Skeletal muscle cell (primary cell): ENCODE measurements around the gene SLCO4A1.
"Not testable (repeated sequence)": the region's sequence is repeated elsewhere in the genome, so short reads cannot be mapped to it uniquely, and the experiment has no call there.

Source experiments
- DNase-seq: peaks from one replicate; pipeline ENCODE4 v3.0.0-alpha.2; 2010; ENCODE audit warnings: low read depth
- H3K4me3 ChIP-seq: 2 replicates; pipeline ENCODE4 v1.5.1; 2011; ENCODE audit warnings: low read depth, mild to moderate bottlenecking, control low read depth, low read length, moderate library complexity

SLCO4A1 gene

DNA sequence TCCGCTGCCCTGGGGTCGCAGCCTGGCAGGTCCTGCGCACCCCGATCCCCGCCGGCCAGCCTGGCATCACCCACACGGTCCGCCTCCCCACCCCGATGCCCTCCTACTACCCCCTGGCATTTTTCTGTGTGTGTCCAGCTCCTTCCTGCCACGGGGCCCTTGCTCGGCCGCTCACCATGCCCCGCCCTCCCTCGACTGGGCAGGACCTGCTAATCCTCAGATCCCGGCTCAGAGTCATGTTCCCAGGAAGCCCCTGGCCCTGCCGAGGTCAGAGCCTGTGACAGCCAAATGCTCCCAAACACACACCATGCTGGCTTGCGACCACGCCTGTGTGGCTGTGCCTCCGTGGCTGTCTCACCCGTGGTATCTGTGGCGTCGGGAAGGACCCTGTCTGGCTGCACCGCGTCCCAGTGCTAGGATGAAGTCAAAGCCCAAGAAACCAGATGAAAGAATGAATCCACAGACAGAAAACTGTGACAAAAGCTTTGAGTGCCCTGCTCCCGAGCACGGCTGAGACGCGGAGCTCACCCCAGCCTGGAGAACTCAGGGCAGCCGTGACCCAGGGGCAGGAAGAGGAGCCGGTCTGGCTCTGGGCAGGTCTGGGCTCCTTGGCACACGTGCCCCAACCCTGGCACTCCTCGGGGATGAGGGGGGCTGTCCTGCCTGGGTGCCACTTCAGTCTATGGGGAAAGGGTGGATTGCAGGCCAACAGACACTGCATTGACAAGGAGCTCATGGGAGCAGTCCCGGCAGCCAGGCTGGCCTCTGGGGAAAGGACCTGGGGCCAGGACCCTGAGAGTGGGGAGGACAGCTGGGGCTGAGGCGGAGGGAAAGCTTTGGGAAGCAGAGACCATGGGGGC lies 20.8 kb upstream of the SLCO4A1 start:
- no peak for DNase-seq
- H3K4me3 ChIP-seq, result no peak overlapping the region

DNA sequence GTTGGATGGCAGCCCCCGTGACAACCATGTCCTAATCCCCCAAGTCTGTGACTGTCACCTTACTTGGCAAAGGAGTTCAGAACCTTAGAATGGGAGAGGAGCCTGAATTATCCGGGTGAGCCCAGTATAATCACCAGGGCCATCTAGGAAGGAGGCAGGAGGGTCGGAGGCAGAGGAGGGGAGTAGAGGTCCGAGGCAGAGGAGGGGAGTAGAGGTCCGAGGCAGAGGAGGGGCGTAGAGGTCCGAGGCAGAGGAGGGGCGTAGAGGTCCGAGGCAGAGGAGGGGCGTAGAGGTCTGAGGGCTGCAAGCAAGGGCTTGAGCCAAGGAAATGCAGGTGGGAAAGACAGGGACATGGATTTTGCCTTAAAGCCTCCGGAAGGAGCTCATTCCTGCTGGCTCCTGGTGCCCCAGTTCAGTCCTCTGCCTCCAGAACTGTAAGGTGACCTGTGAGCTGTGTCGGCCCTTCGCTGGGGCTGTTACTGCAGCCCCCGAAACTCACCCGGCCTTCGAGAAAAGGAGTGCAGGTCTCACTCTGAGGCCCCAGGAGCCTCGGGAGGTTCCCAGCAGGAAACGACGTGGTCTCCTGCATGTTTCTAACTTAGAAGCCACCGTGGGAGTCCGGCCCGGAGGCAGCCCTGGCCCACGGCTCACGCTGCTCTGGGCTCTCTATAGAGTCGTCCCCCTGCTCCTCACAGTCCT lies 20.0 kb upstream of the SLCO4A1 start:
- no peak overlapping the region for H3K4me3 ChIP-seq
- DNase-seq, result no peak

- H3K4me3 ChIP-seq, result no peak overlapping the region
- no peak for DNase-seq
Measured at GRCh38 chr20:62622877-62623487, 19.3 kb upstream of the SLCO4A1 start.

DNA sequence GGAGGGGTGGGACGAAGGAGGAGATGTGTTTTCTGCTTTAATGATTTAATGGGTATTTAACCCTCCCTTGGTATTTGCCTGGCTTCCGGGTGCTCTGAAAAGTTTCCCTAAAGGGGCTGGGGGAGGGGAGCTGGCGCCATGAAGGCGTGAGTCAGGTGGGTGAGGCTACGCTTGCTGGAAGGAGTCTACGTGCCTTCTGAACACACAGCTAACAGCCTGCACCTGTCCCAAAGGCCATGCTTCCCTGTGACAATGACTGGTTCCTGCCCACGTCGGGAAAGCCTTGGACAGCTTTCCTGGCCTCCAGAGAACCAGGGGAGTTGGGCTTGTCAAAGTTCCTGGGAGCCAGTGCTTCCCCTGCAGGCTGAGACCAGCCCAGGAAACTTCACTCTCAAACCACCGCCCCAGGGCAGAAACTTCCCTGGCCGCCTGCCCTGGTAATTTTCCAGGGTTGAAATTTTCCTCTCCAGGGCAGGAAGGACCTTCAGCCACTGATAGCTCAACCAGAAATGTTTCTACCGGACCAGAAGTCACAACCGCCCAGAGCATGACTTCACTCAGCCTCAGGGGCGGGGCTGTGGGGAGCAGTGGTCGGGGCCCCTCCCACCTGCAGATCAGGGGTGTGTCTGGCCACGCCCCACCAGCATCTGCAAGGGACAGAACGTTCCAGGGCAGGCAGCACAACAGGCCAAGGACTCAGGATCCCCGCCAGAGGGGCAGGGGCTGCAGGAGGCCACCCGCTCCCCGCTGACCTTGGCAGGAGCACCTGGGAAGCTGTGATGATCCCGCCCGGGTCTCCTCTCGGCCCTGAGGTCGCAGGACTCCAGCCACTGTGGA lies 18.6 kb upstream of the SLCO4A1 start:
- H3K4me3 ChIP-seq, result no peak overlapping the region
- no peak for DNase-seq

DNA sequence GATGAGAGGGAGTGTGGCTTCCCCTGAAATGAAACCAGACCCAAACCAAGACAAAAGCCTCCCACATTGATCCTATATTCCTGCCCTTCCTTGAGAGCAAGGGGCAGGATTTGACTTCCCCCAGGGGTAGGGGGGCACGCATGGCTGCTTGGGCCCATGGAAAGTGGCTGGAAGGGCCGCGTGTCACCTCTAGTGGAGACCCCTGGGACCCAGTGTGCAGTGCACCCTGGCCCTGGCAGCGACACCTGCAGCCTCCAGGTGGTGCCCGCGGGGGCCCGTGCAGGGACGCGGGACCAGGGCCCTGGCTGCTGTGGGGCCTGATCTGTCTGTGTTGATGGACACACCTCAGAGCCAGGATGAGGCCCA lies 18.0 kb upstream of the SLCO4A1 start:
- no peak overlapping the region for H3K4me3 ChIP-seq
- no peak for DNase-seq

GRCh38 chr20:62624719-62625453 lies 17.4 kb upstream of the SLCO4A1 start:
- DNase-seq, result no peak
- no peak overlapping the region for H3K4me3 ChIP-seq

DNA sequence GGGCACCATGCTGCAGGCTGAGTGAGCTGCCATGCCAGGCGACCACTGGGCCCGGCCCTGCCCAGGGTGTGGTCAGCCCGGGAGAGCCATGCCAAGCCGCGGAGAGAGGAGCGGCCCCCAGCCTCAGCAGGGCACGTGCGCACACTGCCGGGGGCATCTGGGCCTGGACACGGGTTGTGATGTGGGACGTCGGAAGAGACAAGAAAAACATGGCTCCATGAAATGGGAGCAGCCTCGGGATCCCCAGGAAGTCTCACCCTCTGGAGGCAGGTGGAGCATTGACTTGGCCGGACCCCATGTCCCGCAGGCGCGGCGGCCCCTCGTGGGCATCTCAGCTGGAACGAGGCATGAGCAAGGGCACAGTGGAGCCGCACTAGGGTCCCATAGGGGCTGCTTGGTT lies 16.8 kb upstream of the SLCO4A1 start:
- H3K4me3 ChIP-seq, result no peak overlapping the region
- no peak for DNase-seq

DNA sequence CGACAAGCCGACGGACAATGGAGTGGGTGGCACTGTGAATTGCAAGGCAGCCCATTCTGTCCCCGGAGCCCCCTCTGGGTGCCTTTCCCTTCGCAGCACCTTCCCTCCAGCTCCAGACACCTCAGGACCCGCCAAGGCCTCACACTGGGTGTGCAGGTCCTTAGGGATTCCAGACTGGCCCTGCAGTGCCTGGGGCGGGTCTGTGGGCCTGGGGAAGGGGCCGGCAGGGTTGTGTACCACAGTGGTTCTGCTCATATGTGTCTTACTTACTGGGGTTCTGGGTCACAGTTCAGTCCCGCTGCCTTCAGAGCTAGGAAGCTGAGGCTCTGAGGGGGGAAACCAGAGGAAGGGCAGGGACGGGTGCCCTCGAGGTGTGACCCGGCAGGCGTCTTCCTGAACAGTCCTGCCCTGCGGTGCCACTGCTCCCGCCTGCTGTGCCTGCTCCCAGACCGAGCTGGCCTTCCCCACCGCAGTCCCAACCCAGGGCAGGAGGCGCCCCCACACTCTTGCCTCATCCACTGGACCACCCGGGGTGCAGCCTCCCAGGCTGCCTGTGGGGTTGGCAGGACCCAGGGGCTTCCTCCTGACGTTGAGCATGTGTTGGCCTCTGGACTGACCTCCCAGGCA lies 16.3 kb upstream of the SLCO4A1 start:
- DNase-seq, result no peak
- no peak overlapping the region for H3K4me3 ChIP-seq

DNA sequence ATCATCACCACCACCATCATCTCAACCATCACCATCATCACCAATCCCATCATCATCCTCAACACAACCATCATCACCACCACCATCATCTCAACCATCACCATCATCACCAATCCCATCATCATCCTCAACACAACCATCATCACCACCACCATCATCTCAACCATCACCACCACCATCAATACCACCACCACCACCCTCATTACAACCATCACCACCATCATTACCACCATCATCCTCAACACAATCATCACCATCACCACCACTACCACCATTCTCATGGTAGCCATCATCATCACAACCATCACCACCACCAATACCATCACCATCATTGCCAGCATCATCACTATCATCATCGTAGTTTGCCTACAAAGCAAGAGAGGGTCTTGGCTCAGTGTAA lies 14.9 kb upstream of the SLCO4A1 start:
- not testable (repeated sequence) for H3K4me3 ChIP-seq, DNase-seq

DNA sequence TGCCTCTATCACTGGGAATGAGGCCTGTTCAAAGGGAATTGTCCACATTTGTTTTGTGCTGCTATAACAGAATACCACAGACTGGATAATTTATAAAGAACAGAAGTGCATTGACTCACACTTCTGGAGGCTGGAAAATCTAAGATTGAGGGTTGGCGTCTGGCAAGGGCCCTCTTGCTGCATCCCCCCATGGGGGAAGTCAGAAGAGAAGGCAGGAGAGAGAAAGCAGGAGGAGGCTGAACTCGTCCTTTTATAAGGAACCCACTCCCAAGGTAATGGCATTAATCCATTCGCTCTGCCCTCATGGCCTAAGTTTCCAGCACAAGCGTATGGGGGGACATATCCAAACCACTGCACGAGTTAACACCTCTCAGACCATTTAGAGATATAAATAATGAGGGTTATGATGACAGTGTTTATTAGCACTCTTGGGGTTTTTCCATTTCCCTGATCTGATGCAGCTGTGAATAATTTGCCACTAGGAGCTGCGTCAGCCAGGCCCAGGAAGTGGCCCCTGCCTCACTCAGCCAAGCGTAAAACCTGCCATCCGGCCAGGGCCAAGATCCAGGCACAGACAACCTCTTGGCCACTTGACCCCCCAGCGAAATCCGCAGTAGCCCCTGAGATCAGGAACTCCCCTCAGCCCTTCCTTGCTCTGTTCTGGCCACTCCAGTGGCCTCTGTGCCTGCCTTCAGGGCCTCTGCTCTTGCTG lies 14.2 kb upstream of the SLCO4A1 start:
- no peak overlapping the region for H3K4me3 ChIP-seq
- no peak for DNase-seq

DNA sequence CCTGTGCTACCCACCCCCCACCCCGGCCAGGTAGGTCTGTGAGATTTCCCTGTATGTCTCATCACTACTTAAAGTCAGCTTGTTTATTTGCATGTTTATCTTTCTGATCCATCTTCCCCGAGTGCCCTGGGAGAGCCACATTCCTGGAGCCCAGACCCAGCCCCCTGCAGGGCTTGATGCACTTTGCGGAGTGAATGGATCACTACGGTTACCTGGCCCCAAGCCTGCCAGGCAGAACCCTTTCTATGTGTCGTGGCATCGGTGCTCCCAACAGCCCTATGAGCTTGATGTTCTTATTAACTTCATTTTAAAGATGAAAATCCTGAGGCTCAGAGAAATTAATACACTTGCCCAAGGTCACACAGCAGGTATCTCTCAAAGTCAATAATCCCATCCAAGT lies 13.6 kb upstream of the SLCO4A1 start:
- H3K4me3 ChIP-seq, result no peak overlapping the region
- DNase-seq, result no peak

GRCh38 chr20:62629864-62630470 lies 12.3 kb upstream of the SLCO4A1 start:
- no peak for DNase-seq
- H3K4me3 ChIP-seq, result no peak overlapping the region

DNA sequence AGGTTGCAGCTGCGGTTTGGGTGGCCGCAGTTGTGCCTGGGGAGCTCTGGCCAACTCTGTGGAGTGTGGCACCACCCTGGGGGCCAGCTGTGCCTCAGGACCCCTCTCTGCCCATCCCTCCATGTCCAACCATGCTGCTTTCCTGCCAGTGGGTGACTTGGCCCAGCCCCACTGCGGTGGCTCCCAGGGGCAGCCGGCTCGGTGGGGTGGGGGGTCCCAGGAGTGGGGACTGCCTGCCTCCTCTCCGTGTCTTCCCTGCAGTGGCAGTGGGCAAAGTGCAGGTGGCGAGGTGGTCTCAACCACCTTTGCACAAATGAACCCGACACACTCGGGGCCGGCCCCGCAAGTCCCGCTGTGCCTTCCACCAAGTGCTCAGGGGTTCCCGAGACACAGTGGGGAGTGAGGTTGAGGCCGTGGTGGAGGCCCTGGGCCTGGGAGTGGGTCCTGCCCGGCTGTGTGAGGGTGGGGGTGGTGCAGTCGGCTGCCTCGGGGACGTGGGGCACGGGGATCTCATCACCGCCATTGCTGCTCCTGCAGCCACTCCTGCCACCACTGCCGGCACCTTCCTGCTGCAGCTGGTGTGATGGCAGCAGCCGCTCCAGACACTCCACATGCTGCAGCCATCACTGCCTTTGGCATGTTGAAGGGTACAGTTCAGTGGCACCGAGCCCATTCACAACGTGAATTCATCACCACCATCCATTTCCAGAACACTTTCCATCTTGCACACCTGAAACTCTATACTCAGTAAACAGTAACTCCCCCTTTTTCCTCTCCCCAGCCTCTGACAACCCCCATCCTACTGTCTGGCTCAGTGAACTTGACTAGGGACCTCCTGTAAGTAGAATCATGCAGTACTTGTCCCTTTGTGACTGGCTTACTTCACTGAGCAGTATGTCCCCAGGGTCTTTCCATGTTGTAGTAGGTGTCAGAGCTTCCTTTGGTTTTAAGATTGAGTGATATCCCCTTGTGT lies 10.7 kb upstream of the SLCO4A1 start:
- no peak overlapping the region for H3K4me3 ChIP-seq
- no peak for DNase-seq

GRCh38 chr20:62632575-62633090 lies 9.7 kb upstream of the SLCO4A1 start:
- DNase-seq, result no peak
- H3K4me3 ChIP-seq, result no peak overlapping the region

DNA sequence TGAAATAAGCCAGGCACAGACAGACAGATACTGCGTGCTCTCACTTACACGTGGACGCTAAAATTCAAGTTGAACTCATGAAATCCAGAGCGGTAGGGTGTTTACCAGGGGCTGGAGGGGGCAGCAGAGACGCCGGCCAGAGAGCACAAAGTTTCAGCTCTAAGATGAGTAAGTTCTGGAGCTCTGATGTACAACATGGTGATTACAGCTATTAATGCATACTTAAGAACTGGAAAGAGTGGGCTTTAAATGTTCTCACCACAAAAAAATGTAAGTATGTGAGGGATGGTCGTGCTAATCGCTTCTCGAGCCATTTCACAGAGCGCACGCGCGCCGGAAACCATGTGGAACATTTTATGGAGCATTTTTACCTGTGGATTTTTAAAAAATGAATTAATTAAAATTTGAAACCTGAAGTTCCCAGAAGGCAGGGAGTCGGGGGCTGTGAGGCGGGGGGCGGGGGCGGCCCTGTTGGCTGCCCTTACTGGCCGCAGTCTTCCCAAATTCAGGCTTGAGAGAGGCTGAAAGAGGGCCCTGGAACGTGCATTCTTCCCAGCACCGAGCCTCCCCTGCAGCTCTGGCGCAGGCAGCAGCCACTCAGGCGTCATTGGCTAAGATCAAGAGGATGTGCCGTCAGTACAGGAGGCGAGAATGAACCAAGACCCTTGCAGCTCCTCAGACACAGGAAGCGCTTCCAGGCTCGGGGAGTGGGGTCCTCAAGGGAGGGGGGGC lies 8.5 kb upstream of the SLCO4A1 start:
- no peak for DNase-seq
- H3K4me3 ChIP-seq, result no peak overlapping the region
